ENCODE data around the gene USH2A. TPM values are rescaled to one million over a fixed set of nuclear protein-coding genes. Genes with fewer than 3 reads are reported as not detected.

The USH2A gene
- total RNA-seq, 1 donor: under 0.01 TPM

GRCh38 chr1:216285052-216285451, 138.2 kb downstream of the USH2A start:
- no peak for DNase-seq (ENCODE audit: low read depth in 2 of 3, low spot score in 2 of 3)

GRCh38 chr1:216281757-216282156, 141.5 kb downstream of the USH2A start:
- DNase-seq (ENCODE audit: low read depth in 2 of 3, low spot score in 2 of 3): no peak

- DNase-seq (ENCODE audit: low read depth in 2 of 3, low spot score in 2 of 3): no peak
Measured at GRCh38 chr1:216270086-216270773, 153.0 kb downstream of the USH2A start.

- DNase-seq (ENCODE audit: low read depth in 2 of 3, low spot score in 2 of 3): no peak
Measured at GRCh38 chr1:216261631-216262030, 161.6 kb downstream of the USH2A start.

GRCh38 chr1:216258856-216259255, 164.4 kb downstream of the USH2A start:
- DNase-seq (ENCODE audit: low read depth in 2 of 3, low spot score in 2 of 3): no peak

- DNase-seq (ENCODE audit: low read depth in 2 of 3, low spot score in 2 of 3): no peak
Measured at GRCh38 chr1:216258386-216258785, 164.9 kb downstream of the USH2A start.

DNA sequence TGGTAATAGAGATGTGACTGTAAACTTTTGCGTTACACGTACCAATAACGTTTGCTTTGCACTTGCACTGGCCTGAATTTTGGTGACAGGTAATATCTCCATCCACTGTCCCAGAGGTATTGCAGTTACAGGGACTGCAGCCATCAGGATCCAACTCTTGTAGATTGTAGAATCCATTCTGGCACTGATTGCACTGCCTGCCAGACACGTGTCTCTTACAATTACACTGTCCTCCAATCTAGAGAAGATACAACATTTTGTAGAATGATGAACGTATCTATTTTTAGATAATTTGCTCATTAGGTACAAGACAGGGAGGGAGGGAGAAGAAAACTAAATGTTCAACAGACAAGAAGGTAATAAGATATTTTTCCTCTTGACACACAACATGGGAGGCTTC, 172.4 kb downstream of the USH2A start:
- no peak for DNase-seq (ENCODE audit: low read depth in 2 of 3, low spot score in 2 of 3)

- no peak for DNase-seq (ENCODE audit: low read depth in 2 of 3, low spot score in 2 of 3)
Measured at GRCh38 chr1:216248628-216249027, 174.6 kb downstream of the USH2A start.

GRCh38 chr1:216247937-216248336, 175.3 kb downstream of the USH2A start:
- DNase-seq (ENCODE audit: low read depth in 2 of 3, low spot score in 2 of 3): no peak

GRCh38 chr1:216246577-216247203, 176.6 kb downstream of the USH2A start:
- no peak for DNase-seq (ENCODE audit: low read depth in 2 of 3, low spot score in 2 of 3)

DNA sequence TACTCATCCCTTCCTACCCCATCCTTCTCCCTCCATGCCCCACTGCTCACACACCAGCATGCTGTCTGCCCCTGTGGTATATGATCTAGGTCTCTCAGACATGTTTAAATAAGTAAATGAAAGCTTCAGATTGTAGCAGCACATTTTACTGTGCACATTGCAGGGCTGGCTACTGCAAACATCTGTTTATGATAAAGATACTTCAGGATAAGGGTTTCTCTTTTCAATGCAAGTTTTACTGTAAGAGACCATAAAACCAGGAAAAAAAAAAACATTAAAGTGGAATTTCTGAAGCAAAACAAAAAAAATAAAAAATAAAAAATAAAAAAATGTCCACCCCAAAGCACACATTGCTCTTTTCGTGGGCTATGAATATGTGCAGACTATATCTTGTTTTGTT, 184.4 kb downstream of the USH2A start:
- no peak for DNase-seq (ENCODE audit: low read depth in 2 of 3, low spot score in 2 of 3)

DNA sequence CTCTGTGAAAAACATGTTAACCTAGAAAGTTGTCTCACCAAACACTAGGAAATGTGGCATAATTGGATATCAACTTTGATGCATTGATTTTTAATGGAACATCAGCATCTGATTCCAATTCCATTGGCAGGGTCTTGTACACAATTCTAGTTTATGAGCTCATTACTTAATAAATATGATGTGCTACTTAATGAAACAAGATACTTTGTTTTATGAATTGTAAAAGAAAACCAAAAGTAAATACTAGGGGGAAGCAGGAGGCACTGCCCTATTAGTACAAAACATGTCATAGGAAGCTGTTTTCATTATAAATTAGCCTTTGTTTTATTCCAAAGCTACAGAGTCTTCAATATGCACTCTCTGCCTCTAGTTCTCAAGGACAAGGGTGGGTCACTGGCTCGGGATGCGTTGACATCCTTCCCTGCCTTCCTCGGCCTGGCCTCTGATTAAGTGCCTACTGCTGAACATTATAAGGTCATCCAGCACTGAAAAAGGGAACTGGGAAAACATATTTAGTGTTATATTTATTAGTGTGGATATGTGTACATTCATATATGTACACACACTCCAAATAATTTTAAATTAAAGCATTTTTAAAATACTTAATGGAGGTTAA, 185.2 kb downstream of the USH2A start:
- no peak for DNase-seq (ENCODE audit: low read depth in 2 of 3, low spot score in 2 of 3)

DNA sequence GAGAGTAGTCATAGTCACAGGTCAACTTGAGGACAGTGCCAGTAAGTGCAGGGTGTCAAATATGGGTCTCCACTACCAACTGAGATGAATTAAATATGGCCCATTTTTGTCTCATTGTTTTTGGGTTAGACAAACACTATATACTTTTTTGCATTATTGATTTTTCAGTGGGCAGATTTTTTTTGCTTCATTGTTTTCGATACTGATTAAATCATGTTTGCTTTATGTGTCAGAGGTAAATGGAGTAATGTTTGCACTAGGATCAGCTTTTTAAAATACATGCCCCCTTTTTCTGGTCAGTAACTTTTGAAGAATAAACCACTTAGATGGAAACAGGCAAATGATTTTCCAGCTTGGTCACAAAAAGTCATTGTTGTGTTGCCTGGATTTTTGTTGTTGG, 199.0 kb downstream of the USH2A start:
- DNase-seq (ENCODE audit: low read depth in 2 of 3, low spot score in 2 of 3): no peak

DNA sequence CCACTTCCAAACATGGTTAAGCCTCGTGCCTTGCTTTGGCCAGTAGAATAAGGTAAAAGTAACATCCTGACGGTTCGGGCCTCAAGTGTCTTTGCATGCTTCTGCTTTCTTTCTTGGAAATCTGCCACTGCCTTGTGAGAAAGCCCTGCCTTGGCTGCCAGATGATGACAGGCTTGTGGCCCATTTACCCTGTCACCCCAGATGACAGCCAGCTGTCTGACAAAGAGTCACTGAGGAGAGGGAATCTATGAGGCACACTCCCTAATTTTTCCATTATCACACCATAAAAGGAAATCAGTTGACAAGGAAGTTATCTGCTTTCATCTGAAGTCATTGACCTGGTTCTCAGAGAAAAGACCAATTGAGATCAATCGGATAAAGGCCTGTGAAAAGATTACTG, 199.8 kb downstream of the USH2A start:
- DNase-seq (ENCODE audit: low read depth in 2 of 3, low spot score in 2 of 3): no peak

DNA sequence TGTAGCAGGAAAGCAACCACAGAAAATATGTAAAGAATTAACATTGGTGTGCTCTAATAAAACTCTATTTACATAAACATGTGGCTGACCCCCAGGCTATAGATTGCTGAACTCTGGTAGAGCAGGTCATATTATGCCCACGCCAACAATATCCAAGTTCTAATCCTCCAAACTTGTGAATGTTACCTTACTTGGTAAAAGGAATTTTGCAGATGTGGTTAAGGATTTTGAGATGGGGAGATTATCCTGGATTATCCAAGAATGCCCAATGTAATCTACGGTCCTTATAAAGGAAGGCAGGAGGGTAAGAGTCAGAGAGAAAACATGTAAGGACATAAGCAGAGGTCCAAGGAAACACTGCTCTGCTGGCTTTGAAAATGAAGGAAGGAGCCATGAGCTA, 201.0 kb downstream of the USH2A start:
- no peak for DNase-seq (ENCODE audit: low read depth in 2 of 3, low spot score in 2 of 3)

DNA sequence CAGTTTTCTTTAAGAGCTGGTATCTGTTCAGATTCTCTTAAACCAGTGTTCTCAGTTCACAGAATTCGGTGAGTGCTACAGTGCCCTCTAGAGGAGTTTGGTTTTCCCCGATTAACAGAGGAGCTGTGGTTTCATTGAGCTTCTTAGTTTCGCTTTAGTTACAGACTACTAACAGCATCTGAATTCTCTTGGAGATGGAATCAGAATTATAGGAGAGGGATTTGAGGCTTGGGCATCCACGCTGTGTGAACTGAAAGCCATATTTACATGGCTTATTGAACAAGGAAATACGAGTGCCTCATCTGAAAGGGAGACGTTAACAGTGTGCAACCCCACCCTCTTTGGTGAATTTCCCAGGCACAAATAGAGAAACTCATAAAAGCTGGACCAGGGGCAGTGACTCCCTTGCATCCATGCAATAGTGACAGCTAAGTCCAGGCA, 202.0 kb downstream of the USH2A start:
- DNase-seq (ENCODE audit: low read depth in 2 of 3, low spot score in 2 of 3): peak in 2 of 3 donors; percentile 19 to 58

- DNase-seq (ENCODE audit: low read depth in 2 of 3, low spot score in 2 of 3): no peak
Measured at GRCh38 chr1:216216305-216216704, 206.9 kb downstream of the USH2A start.

- DNase-seq (ENCODE audit: low read depth in 2 of 3, low spot score in 2 of 3): no peak
Measured at GRCh38 chr1:216215169-216215568, 208.1 kb downstream of the USH2A start.

GRCh38 chr1:216212826-216213225, 210.4 kb downstream of the USH2A start:
- no peak for DNase-seq (ENCODE audit: low read depth in 2 of 3, low spot score in 2 of 3)

- DNase-seq (ENCODE audit: low read depth in 2 of 3, low spot score in 2 of 3): no peak
Measured at GRCh38 chr1:216210081-216210480, 213.2 kb downstream of the USH2A start.

DNA sequence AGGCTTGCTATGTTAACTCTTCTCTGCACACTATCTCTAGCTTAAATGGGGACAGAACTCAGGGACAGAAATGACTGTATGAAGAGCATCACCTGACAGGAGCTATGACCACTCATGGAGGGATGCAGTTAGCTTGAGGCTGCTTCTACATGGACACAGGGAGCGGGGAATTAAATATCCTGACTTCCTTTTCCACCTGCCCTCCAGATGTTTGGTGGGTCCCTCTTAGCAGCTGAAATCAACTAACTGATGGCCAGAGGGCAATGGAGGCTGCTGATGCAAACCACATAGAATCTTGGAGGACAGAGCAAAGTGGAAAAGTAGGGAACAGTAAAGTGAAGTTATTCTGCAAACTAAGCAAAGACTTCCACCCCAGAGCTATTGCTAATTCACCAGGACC, 214.1 kb downstream of the USH2A start:
- no peak for DNase-seq (ENCODE audit: low read depth in 2 of 3, low spot score in 2 of 3)

DNA sequence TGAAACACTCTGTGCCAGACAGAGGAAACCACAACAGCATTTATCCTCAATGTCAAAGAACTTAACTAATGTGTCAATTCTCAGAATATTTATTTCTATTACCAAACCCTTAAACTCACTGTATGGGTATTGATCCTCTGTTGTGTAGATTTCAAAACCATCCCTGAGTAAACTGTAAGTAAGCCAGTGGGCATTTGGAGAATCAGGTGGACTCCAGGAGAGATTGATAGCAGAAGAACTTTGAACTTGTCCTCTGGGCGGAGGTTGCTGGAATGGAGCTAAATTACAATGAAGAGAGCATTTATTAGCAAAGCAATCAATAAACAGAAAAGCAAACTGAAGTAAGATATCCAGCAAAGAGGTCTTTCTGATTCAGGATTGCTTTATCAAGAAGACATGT, 216.1 kb downstream of the USH2A start:
- no peak for DNase-seq (ENCODE audit: low read depth in 2 of 3, low spot score in 2 of 3)

Data from hematopoietic multipotent progenitor cell (in vitro differentiated cells).